ENCODE results near the gene PPP1R15B. TPM values are rescaled to one million over a fixed set of nuclear protein-coding genes. Genes with fewer than 3 reads are reported as not detected.

PPP1R15B gene
- total and polyA plus RNA-seq, 4 donors: 13.0 to 54.0 (median 26.1) TPM

GRCh38 chr1:204431310-204432184 lies 19.9 kb upstream of the PPP1R15B start:
- TF ChIP-seq RAD21 (IDR thresholded peaks at IDR 0.05) (peak; percentile 75 to 88), FOXA1 (IDR thresholded peaks at IDR 0.05) (no peak), GABPA (IDR thresholded peaks at IDR 0.05 in 1 of 2, conservative IDR thresholded peaks at IDR 0.05 in 1 of 2) (no peak), NR2F2 (IDR thresholded peaks at IDR 0.05) (peak; percentile 14)
- TF ChIP-seq, protein P1, sequence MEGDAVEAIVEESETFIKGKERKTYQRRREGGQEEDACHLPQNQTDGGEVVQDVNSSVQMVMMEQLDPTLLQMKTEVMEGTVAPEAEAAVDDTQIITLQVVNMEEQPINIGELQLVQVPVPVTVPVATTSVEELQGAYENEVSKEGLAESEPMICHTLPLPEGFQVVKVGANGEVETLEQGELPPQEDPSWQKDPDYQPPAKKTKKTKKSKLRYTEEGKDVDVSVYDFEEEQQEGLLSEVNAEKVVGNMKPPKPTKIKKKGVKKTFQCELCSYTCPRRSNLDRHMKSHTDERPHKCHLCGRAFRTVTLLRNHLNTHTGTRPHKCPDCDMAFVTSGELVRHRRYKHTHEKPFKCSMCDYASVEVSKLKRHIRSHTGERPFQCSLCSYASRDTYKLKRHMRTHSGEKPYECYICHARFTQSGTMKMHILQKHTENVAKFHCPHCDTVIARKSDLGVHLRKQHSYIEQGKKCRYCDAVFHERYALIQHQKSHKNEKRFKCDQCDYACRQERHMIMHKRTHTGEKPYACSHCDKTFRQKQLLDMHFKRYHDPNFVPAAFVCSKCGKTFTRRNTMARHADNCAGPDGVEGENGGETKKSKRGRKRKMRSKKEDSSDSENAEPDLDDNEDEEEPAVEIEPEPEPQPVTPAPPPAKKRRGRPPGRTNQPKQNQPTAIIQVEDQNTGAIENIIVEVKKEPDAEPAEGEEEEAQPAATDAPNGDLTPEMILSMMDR (IDR thresholded peaks at IDR 0.05; ENCODE audit: low read depth, low read length, missing input control): peak; percentile 89
- DNase-seq (ENCODE audit: low spot score): peak; percentile 85
- H3K27me3 ChIP-seq (ENCODE audit: control insufficient read depth in 4 of 4, insufficient read depth in 4 of 4, low read length in 3 of 4): no peaks in the 10 kb centered on the region
- peaks cover 6 to 17% (median 14%) of the 10 kb centered on the region in 4 donors for H3K4me1 ChIP-seq (ENCODE audit: control insufficient read depth in 4 of 4, insufficient read depth in 4 of 4, low read length in 3 of 4)
- no peaks in the 10 kb centered on the region for H3K9me3 ChIP-seq (ENCODE audit: control insufficient read depth in 4 of 4, low read length in 3 of 4)
- H3K9ac ChIP-seq (ENCODE audit: low read depth in 1 of 2, low read length in 2 of 2): no peak overlapping the region
- no peak overlapping the region for H3K27ac ChIP-seq (ENCODE audit: low read depth in 1 of 2, low read length in 2 of 2)
- no peak overlapping the region for H3K4me3 ChIP-seq (ENCODE audit: low read depth in 1 of 3, low read length in 3 of 3)
- H3K36me3 ChIP-seq (ENCODE audit: control insufficient read depth in 4 of 4, insufficient read depth in 3 of 4, low read depth in 1 of 4, low read length in 3 of 4): peaks cover 0 to 17% (median 8%) of the 10 kb centered on the region in 4 donors
- WGBS: 60% methylated on average over 13 of the region's 13 CpGs

- DNase-seq (ENCODE audit: low spot score): no peak
- TF ChIP-seq RAD21 (IDR thresholded peaks at IDR 0.05): no peak
- TF ChIP-seq JUND (IDR thresholded peaks at IDR 0.05): no peak
- TF ChIP-seq HNF4G (IDR thresholded peaks at IDR 0.05): no peak
- no peak for TF ChIP-seq EGR1 (IDR thresholded peaks at IDR 0.05; ENCODE audit: low read depth in 2 of 2)
- TF ChIP-seq, protein P2, sequence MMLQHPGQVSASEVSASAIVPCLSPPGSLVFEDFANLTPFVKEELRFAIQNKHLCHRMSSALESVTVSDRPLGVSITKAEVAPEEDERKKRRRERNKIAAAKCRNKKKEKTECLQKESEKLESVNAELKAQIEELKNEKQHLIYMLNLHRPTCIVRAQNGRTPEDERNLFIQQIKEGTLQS (IDR thresholded peaks at IDR 0.05): no peak
- no peak for TF ChIP-seq ZBTB33 (IDR thresholded peaks at IDR 0.05)
- no peak for TF ChIP-seq YY1 (IDR thresholded peaks at IDR 0.05)
- TF ChIP-seq FOXA2 (IDR thresholded peaks at IDR 0.05): no peak
- no peak for TF ChIP-seq FOXA1 (IDR thresholded peaks at IDR 0.05)
- no peak for TF ChIP-seq REST (IDR thresholded peaks at IDR 0.05)
- TF ChIP-seq, protein P1 (IDR thresholded peaks at IDR 0.05; ENCODE audit: low read depth, low read length, missing input control): no peak
- TF ChIP-seq RXRA (IDR thresholded peaks at IDR 0.05): no peak
- TF ChIP-seq, protein P3, sequence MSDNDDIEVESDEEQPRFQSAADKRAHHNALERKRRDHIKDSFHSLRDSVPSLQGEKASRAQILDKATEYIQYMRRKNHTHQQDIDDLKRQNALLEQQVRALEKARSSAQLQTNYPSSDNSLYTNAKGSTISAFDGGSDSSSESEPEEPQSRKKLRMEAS (IDR thresholded peaks at IDR 0.05): no peak
- TF ChIP-seq NR2F2 (IDR thresholded peaks at IDR 0.05): no peak
- no peak for TF ChIP-seq TAF1 (conservative IDR thresholded peaks at IDR 0.05)
- no peak for TF ChIP-seq GABPA (IDR thresholded peaks at IDR 0.05 in 1 of 2, conservative IDR thresholded peaks at IDR 0.05 in 1 of 2)
- H3K9me3 ChIP-seq (ENCODE audit: control insufficient read depth in 4 of 4, low read length in 3 of 4): no peaks in the 10 kb centered on the region
- no peak overlapping the region for H3K27ac ChIP-seq (ENCODE audit: low read depth in 1 of 2, low read length in 2 of 2)
- no peak overlapping the region for H3K9ac ChIP-seq (ENCODE audit: low read depth in 1 of 2, low read length in 2 of 2)
- H3K27me3 ChIP-seq (ENCODE audit: control insufficient read depth in 4 of 4, insufficient read depth in 4 of 4, low read length in 3 of 4): no peaks in the 10 kb centered on the region
- peaks cover 0 to 25% (median 8%) of the 10 kb centered on the region in 4 donors for H3K36me3 ChIP-seq (ENCODE audit: control insufficient read depth in 4 of 4, insufficient read depth in 3 of 4, low read depth in 1 of 4, low read length in 3 of 4)
- 94% methylated on average over 18 of the region's 18 CpGs for WGBS
- peaks cover 0 to 3% (median 1%) of the 10 kb centered on the region in 4 donors for H3K4me1 ChIP-seq (ENCODE audit: control insufficient read depth in 4 of 4, insufficient read depth in 4 of 4, low read length in 3 of 4)
- no peak overlapping the region for H3K4me3 ChIP-seq (ENCODE audit: low read depth in 1 of 3, low read length in 3 of 3)
Measured at GRCh38 chr1:204429746-204430145, 18.1 kb upstream of the PPP1R15B start.
